Hepatocyte (in vitro differentiated cells): Measurements from ENCODE around the gene PTTG1IP. TPM values are rescaled to one million over a fixed set of nuclear protein-coding genes. Genes with fewer than 3 reads are reported as not detected.

Source experiments
- DNase-seq: peaks from one replicate; pipeline ENCODE4 v3.0.0-alpha.2; 2016; ENCODE audit warnings: low spot score
- H2AFZ ChIP-seq: fragments of 200-600 bp; sonication (generic); 2 replicates; pipeline ENCODE4 v1.6.0; 2016; ENCODE audit warnings: antibody characterized with exemption, mild to moderate bottlenecking
- H3K27ac ChIP-seq: fragments of 200-600 bp; sonication (generic); 2 replicates; pipeline ENCODE4 v1.5.1; 2016; ENCODE audit warnings: mild to moderate bottlenecking
- H3K27me3 ChIP-seq: fragments of 200-600 bp; sonication (generic); 2 replicates; pipeline ENCODE4 v1.6.1; 2016
- H3K36me3 ChIP-seq: fragments of 200-600 bp; sonication (generic); replicated peaks from 2 replicates; pipeline ENCODE4 v1.5.1; 2016; ENCODE audit warnings: low read depth; ENCODE audit not compliant: insufficient read depth
- H3K4me1 ChIP-seq: fragments of 200-600 bp; sonication (generic); 2 replicates; pipeline ENCODE4 v1.5.1; 2016; ENCODE audit warnings: mild to moderate bottlenecking, moderate library complexity; ENCODE audit not compliant: insufficient read depth
- H3K4me2 ChIP-seq: fragments of 200-600 bp; sonication (generic); 2 replicates; pipeline ENCODE4 v1.6.0; 2016
- H3K4me3 ChIP-seq: fragments of 200-600 bp; sonication (generic); 2 replicates; pipeline ENCODE4 v1.5.1; 2016; ENCODE audit warnings: mild to moderate bottlenecking
- H3K79me2 ChIP-seq: fragments of 200-600 bp; sonication (generic); 2 replicates; pipeline ENCODE4 v1.6.0; 2017; ENCODE audit warnings: mild to moderate bottlenecking
- H3K9me2 ChIP-seq: fragments of 200-600 bp; sonication (generic); replicated peaks from 2 replicates; pipeline ENCODE4 v1.6.0; 2017; ENCODE audit warnings: mild to moderate bottlenecking; ENCODE audit not compliant: insufficient read depth
- H3K9me3 ChIP-seq: fragments of 200-600 bp; sonication (generic); 2 replicates; pipeline ENCODE4 v1.5.1; 2016; ENCODE audit warnings: low read depth, mild to moderate bottlenecking
- H4K20me1 ChIP-seq: fragments of 200-600 bp; sonication (generic); 2 replicates; pipeline ENCODE4 v1.6.0; 2016; ENCODE audit warnings: mild to moderate bottlenecking; ENCODE audit not compliant: insufficient read depth, poor library complexity, severe bottlenecking
- CTCF ChIP-seq: fragments of 200-600 bp; sonication (generic); IDR thresholded peaks from 2 replicates; pipeline ENCODE4 v1.5.1; 2016; ENCODE audit warnings: antibody characterized with exemption, mild to moderate bottlenecking; ENCODE audit not compliant: poor library complexity
- EZH2 ChIP-seq: fragments of 200-600 bp; sonication (generic); IDR thresholded peaks from 2 replicates; pipeline ENCODE4 v1.6.1; 2016; ENCODE audit warnings: antibody characterized with exemption, mild to moderate bottlenecking, borderline replicate concordance
- EZH2phosphoT487 ChIP-seq: fragments of 200-600 bp; sonication (generic); IDR thresholded peaks from one replicate; pipeline ENCODE4 v1.6.1; 2018; ENCODE audit warnings: antibody characterized with exemption, mild to moderate bottlenecking, low read depth, moderate library complexity; ENCODE audit not compliant: unreplicated experiment, severe bottlenecking
- WGBS: methylation state at CpG from one replicate; pipeline ENCODE4 v1.1.6; 2016; ENCODE audit warnings: low lambda C conversion rate; ENCODE audit errors: missing lambda C conversion rate; 5-methylcytosine and 5-hydroxymethylcytosine counted together
- polyA plus RNA-seq: library from polyadenylated mRNA; unstranded; fragments of >200 nt; fragmentation: Nextera tagmentation; extraction: Ambion mirVana; gene quantifications from 2 replicates; pipeline ENCODE4 v1.2.1, GENCODE V29; 2016
- total RNA-seq: library from RNA; depleted of rRNA; stranded (reverse); fragments of >200 nt; gene quantifications from 2 replicates; pipeline ENCODE4 v1.2.3, GENCODE V29; 2014

The PTTG1IP gene
- total and polyA plus RNA-seq, 2 experiments from 2014 or later, result 344 to 362 TPM

GRCh38 chr21:44854391-44854663, 19.2 kb downstream of the PTTG1IP start:
- 95% methylated on average over 14 of the region's 14 CpGs for WGBS
- Histone ChIP-seq H3K27me3 (no peaks in the 10 kb centered on the region), H3K27ac (peak overlapping the region; percentile 85), H4K20me1 (peaks cover 55% of the 10 kb centered on the region), H3K4me3 (no peak overlapping the region), H3K4me2 (no peak overlapping the region), H3K9me3 (no peaks in the 10 kb centered on the region), H2AFZ (no peak overlapping the region), H3K79me2 (peaks cover 83% of the 10 kb centered on the region), H3K9me2 (no peaks in the 10 kb centered on the region), H3K36me3 (peaks cover 3% of the 10 kb centered on the region), H3K4me1 (peaks cover 26% of the 10 kb centered on the region)
- DNase-seq, result no peak
- no peak for TF ChIP-seq EZH2
- TF ChIP-seq CTCF, result no peak
- TF ChIP-seq EZH2phosphoT487, result no peak

- 89% methylated on average over 34 of the region's 34 CpGs for WGBS
- Histone ChIP-seq H3K27me3 (no peaks in the 10 kb centered on the region), H4K20me1 (peaks cover 50% of the 10 kb centered on the region), H2AFZ (no peak overlapping the region), H3K4me3 (no peak overlapping the region), H3K36me3 (peaks cover 4% of the 10 kb centered on the region), H3K4me2 (no peak overlapping the region), H3K4me1 (peaks cover 31% of the 10 kb centered on the region), H3K79me2 (peaks cover 78% of the 10 kb centered on the region), H3K9me2 (no peaks in the 10 kb centered on the region), H3K27ac (peak overlapping the region; percentile 85), H3K9me3 (no peaks in the 10 kb centered on the region)
- TF ChIP-seq EZH2phosphoT487 (no peak), CTCF (no peak), EZH2 (no peak)
- no peak for DNase-seq
Observed at GRCh38 chr21:44853601-44854390, 19.7 kb downstream of the PTTG1IP start.

- Histone ChIP-seq H3K9me2 (no peaks in the 10 kb centered on the region), H3K9me3 (no peaks in the 10 kb centered on the region), H3K27me3 (no peaks in the 10 kb centered on the region), H3K4me2 (no peak overlapping the region), H4K20me1 (peaks cover 22% of the 10 kb centered on the region), H3K4me1 (peaks cover 37% of the 10 kb centered on the region), H3K27ac (peak overlapping the region; percentile 85), H2AFZ (no peak overlapping the region), H3K79me2 (peaks cover 50% of the 10 kb centered on the region), H3K36me3 (peaks cover 4% of the 10 kb centered on the region), H3K4me3 (no peak overlapping the region)
- TF ChIP-seq EZH2 (no peak), CTCF (no peak), EZH2phosphoT487 (no peak)
- DNase-seq, result no peak
- WGBS, result 85% methylated on average over 26 of the region's 26 CpGs
Observed at GRCh38 chr21:44850905-44851657, 22.4 kb downstream of the PTTG1IP start.
